ENCODE results near the gene C5orf34.
A peak's percentile ranks its signal among the peaks of the same experiment; 100 is the strongest.
"Not testable (repeated sequence)": the region's sequence is repeated elsewhere in the genome, so short reads cannot be mapped to it uniquely, and the experiment has no call there.

C5orf34 gene

DNA sequence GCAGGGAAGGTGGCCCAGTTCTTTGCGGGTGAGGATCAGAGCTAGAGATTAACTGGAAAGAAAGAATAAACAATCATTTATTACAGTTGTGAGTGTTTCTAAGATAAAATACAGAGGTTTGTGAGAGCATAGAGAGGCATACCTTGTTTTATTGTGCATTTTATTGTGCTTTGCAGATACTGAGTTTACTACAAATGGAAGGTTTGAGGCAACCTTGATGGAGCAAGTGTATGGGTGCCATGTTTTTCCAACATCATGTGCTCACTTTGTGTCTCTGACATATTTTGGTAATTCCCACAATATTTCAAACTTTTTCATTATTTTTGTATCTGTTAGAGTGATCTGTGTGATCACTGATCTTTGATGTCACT is 715 bp upstream of the C5orf34 start:
- DNase-seq (ENCODE audit: low read depth) = no peak

DNA sequence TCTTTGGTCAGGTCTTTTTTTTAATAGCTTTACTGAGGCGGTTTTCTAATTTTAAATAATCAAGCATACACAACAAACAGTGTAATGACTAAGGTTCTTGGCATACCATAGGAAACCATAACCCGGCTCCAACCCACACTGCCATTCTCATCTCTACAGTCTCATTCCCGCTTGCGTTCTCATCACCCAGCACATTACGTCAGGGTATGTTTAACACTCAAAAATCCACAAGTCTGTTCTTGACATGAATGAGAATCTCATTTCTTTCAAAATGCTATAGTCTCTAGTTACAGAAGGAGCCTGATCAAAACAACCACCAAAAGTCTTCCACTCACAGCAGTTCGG is 505 bp downstream of the C5orf34 start:
- DNase-seq (ENCODE audit: low read depth) = peak; percentile 83

DNA sequence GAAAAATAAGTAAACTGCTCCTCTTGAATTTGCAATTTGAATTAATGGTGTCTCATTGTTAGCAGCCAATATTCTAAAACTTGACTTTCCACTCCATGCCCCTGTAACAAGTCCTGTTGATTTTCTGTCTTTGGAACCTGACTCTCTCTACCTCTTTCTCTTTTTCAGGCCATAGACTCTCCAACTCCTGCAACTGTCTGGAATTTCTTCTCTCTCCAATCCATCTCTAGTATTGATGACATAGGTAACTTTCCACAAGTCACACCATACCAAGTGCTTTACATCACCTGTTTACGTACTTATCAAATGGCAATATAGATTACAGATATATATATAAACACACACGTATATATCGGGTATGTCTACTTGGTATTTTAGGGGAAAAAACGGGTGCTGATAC is 923 bp downstream of the C5orf34 start:
- DNase-seq (ENCODE audit: low read depth) = peak; percentile 23

DNA sequence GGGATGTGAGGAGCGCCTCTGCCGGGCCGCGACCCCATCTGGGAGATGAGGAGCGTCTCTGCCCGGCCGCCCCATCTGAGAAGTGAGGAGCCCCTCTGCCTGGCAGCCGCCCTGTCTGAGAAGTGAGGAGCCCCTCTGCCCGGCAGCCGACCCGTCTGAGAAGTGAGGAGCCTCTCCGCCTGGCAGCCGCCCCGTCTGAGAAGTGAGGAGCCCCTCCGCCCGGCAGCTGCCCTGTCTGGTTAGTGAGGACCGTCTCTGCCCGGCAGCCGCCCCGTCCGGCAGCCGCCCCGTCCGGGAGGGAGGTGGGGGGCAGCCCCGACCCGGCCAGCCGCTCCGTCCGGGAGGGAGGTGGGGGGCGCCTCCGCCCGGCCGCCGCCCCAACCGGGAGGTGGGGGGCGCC is 3.9 kb downstream of the C5orf34 start:
- DNase-seq (ENCODE audit: low read depth) = not testable (repeated sequence)

DNA sequence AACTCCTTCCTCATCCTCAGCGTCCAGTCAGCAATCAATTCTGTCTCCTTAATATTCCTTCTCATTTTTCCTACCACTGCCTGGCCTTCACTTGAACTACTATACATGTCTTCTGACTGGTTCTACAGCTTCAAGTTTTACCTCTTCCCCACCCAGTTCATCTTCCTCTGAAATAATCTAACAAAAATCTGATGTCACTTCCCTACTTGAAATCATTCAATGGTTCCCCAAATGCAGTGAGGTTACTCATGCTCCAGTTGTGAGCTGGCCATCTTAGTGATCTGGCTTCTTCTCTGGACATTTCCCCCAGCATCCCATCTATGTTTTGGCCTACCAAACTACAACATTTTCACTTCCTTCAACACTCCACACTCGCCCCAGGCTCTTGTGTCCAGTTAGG is 16.4 kb downstream of the C5orf34 start:
- DNase-seq (ENCODE audit: low read depth) = no peak

DNA sequence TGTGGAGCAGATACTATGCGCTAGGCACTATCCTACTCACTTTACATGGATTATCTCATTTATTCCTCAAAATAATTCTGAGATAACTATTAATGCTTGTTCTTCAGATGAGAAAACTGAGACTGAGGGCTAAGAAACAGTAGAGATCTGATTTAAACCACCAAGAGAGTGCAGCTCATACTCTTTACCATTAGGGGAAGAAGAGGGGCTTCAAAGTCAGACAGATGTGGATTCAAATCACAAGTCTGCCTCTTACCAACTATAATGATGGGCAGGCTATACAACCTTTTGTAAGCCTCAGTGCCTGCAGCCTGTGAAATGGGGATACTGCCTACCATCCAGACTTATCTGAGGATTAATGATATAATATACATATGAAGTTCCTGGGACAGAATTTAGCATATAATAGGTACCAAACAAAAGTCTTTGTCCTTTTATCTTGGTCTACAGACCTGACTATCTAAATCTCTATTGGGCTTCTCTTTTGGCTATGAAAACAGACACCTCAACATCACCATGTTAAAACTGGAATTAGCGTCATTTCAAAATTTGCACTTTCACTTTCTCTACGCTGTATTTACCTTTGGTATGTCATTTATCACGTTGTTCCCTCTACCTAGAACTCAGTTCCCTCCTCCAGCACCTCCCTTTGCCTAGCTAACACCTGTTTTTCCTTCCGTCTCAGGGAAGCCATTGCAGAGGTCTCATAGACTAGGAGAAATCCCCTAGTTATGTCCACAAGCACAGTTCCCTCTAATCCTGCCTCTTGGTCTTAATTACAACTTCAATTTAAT is 17.4 kb downstream of the C5orf34 start:
- DNase-seq (ENCODE audit: low read depth) = no peak

DNA sequence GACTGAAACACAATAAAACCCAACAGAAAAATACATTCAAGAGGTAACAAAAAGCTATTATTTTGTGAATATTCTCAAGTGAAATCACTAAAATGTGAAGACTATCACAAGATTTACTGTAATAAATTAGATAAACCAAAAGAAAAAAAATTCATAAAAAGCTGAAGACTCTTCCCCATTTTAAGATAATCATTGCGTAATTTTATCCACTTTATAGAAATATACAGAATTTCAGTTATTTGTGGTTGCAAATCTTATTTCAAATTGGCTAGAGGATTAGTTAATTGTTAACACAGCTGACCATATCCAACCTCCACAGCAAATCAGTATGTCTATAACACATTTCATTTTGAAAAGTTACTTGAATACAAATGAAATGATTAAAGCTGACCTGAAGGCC is 23.6 kb downstream of the C5orf34 start:
- no peak for DNase-seq (ENCODE audit: low read depth)

DNA sequence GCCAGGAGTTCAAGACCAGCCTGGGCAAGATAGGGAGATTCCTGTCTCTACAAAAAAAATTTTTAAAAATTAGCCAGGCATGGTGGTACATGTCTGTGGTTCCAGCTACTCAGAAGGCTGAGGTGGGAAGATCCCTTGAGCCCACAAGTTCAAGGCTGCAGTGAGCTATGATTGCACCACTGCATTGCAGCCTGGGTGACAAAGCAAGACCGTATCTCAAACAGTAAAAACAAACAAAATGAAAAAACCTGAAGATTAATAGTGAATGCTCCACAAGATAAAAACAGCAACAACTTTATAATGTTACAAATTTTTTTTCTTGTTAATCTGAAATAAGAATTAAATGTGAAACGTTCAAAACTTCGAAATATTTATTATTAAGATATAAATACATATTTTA is 28.6 kb downstream of the C5orf34 start:
- no peak for DNase-seq (ENCODE audit: low read depth)

DNA sequence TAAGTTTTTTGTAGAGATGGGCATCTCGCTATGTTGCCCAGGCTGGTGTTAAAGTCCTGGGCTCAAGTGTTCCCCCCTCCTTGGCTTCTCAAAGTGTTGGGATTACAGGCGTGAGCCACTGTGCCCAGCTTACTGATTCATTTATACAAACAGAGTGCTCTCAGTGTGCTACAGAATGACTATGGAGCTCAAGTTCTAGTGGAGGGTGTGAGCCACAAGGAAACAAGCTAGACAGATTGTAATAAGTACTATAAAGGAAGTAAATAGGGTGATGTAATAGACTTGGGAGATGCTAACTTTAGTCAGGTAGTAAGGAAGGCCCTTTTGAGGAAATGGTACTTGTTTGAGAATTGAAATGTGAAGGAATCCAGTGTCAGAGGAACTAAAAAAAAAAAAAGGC is 29.5 kb downstream of the C5orf34 start:
- peak; percentile 3 for DNase-seq (ENCODE audit: low read depth)

DNA sequence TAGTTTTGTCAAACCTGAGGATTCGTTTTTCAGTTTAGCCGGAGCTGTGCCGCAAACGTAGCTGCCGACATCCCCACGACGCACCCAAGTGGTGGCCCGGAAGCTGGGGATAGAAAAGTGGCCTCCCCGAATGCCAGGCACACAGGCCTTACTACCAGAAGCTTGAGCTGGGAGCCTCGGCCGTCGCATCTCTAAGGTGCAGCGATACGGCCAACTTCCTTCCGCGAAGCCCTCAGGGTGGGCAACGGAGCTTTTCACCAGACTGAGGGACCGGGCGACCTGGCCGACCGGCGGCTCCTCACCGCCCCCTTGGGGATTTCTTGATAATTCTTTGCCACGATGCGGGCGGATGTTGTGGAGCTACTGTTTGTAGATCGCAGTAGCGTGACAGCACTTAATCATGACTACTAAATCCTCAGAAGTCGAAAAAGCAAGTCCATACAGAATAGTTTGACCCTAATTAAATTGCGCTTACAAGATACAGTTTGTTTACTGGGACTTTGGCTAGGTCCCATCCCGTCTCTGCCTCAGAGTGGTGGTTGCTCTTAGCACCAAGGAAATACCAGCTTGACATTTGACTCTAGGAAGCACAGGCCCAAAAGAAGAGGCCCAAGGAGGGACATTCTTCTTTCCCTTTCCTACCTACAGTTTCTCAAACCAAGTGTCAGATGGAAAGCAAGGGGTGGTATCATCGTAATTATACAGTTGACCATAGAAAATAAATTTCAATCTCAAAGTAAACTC is 30.7 kb downstream of the C5orf34 start:
- DNase-seq (ENCODE audit: low read depth) = peak; percentile 91

DNA sequence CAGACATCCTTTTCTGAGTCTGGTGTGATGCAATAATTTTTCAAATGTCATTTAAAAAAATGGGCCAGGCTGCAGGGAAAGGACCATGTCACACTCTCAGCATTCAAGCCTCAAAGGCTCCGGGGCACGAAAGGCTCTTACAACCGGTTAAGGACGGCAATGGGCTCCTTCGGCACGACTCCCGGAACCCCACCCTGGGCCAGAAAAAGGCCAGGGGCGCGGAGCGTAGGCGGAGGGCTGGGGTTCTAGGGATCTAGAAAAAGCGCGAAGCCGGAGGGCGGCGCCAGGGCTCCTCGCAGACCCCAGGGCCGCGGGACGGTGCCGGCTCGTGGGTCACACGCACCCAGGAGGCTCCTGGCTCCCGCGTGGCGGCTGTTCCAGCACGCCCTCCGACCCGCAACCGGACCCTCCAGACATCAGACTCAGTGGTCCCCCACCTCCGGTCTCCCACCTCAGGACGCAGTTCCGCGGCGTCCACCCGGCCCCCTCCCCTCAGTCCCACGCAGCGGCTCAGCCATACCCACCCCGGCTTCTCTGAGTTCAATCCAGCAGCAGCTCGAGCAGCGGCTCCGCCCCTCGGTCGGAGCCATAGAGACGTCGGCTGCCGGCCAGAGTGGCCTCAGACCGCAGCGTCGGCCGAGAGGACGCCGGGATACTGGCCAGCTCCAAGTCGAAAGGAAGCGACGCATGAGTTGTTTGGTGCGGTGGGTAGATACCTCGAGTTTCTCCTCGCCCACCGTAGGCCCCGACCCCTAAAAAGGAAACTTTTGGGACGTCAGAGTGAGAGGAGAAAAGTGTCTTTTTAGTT is 31.4 kb downstream of the C5orf34 start, which contains the start of gene TMEM267:
Gene TMEM267 (minus strand): TSS at position 568 of the 808 bp plus-strand sequence. CDS start 29,896 bp downstream, outside the sequence.
- DNase-seq (ENCODE audit: low read depth) = peak; percentile 94

DNA sequence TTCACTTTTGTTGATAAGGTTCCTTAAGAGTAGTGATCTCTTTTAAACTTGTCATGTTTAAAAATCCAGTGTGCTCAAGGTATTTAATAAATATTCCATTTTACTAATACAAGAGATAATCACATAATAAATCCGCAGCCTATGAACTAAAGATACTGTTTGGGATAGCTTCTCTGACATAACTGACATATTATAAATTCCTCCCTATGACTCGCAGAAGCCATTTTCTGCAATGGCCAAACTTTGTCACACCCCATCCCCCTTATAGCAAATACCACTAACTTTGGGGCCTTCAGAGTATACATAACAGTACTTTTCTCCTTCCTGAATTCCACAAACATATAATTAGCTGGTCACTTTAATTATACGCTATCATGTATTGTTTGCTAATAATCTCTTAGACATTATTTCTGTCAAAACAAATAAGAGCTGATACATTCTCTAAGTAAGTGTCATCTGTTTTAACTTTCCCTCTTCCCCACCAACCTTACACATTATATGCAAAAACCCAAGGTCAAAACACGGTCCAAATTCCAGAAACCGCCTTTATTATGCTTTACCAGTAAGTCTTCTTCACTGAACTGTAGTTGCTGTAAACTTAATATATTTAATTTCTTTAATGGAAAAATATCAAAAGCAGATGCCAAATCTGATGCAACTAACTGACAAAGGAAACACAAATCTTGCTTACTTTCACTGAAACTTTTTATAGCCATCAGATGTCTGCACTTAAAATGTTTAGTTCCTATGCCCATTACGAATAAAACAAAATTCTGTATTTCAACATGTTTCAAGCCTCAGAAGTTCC is 32.3 kb downstream of the C5orf34 start:
- peak; percentile 51 for DNase-seq (ENCODE audit: low read depth)

DNA sequence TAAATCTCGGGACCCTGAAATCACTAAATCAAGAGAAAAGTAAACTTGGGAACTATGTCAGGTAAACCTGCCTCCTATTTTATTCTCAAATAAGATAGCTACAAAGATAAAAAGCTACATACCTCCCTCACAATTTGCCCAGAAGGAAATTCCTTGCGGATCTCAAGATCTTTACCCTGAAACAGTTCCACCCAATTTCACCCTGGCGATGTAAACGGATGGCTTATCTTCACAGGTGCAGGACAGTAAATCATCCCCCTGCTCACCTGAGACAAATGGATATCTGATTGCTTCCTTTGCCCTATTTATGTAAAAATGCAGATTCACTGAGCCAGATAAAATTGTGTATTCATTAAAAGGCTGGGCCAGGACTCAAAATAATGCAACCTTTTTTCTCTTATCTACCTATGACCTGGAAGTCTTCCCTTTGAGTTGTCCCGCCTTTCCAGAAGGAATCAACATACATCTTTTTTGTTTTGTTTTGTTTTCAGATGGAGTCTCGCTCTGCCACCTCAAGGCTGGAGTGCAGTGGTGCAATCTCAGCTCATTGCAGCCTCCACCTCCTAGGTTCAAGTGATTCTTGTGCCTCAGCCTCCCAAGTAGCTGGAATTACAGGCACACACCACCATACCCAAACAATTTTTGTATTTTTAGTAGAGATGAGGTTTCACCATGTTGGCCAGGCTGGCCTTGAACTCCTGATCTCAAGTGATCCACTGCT is 45.1 kb downstream of the C5orf34 start:
- no peak for DNase-seq (ENCODE audit: low read depth)

DNA sequence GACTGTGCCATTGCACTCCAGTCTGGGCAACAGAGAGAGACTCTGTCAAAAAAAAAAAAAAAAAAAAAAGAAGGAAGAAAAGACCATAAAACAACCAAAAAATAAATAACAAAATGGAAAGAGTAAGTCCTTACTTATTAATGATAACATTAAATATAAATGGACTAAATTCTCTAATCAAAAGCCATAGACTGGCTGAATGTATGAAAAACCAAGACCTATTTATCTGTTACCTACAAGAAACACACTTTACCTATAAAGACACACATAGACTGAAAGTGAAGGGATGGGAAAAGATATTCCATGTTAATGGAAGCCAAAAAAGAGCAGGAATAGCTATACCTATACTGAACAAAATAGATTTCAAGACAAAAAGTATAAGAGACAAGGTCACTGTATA is 47.8 kb downstream of the C5orf34 start:
- no peak for DNase-seq (ENCODE audit: low read depth)

DNA sequence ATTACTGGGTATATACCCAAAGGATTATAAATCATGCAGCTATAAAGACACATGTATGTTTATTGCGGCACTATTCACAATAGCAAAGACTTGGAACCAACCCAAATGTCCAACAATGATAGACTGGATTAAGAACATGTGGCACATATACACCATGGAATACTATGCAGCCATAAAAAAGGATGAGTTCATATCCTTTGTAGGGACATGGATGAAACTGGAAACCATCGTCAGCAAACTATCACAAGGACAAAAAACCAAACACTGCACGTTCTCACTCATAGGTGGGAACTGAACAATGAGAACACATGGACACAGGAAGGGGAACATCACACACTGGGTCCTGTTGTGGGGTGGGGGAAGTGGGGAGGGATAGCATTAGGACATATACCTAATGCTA is 49.5 kb downstream of the C5orf34 start:
- DNase-seq (ENCODE audit: low read depth) = not testable (repeated sequence)

DNA sequence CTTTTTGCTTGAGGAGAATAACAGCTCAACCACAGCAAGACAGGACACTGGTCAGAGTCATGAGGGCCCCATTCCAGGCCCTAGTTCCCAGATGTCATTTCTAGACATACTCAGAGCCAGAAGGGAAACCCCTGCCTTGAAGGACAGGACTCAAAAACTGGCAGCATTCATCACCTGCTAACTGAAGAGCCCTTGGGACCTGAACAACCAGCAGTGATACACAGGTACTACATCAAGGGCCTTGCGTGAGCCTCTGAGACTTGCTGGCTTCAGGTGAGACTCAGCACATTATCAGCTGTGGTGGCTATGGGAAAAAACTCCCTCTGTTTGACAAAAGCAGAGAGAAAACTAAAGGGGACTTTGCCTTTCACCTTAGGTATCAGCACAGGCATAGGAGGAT is 53.9 kb downstream of the C5orf34 start:
- no peak for DNase-seq (ENCODE audit: low read depth)

DNA sequence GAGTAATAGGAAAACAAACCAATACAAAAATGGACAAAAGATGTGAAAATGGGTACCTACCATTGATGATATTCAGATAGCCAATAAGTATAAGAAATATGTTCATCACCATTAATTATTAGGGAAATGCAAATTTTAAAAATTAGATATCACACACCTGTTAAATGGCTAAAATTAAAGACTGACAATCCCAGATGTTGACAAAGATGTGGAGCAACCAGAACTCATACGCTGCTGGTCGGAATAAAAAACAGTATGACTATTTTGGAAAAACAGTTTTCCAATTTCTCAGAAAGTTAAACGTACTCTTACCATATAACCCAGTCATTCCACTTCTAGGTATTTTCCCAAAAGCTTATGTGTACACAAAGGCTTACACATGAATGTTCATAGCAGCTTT is 58.4 kb downstream of the C5orf34 start:
- no peak for DNase-seq (ENCODE audit: low read depth)

DNA sequence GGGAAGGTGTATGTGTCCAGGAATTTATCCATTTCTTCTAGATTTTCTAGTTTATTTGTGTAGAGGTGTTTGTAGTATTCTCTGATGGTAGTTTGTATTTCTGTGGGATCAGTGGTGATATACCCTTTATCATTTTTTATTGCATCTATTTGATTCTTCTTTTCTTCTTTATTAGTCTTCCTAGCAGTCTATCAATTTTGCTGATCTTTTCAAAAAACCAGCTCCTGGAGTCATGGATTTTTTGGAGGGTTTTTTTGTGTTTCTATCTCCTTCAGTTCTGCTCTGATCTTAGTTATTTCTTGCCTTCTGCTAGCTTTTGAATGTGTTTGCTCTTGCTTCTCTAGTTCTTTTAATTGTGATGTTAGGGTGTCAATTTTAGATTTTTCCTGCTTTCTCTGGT is 73.4 kb downstream of the C5orf34 start:
- DNase-seq (ENCODE audit: low read depth) = not testable (repeated sequence)

DNA sequence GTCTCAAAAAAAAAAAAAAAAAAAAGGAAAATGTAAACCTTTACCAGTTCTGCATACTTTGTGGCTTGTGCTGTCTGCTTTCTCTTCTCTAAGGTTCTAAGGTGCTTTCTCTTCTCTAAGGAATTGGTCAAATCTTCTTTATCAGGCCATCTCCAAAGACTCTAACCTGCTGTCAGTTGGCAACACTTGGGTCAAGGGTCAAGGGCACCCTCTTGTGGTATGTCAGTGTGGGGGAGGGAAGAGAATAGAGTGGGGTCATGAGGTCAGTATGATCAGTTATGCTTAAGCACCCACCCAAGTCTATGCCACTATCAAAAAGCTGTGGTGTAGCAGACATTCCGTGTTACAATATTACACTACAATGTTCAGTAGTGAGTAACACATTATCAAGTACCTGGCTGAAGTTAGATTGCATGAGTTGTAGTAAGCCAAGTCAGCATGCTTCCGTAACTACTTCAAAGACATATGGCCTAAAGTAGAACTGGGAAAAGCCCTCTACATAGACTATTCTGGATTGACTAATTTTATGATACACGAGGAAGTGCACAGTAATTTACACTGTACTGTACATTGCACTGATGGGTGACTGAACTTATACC is 77.8 kb downstream of the C5orf34 start:
- DNase-seq (ENCODE audit: low read depth) = no peak
